A673 (cell line): ENCODE data around the gene UCKL1. TPM values are rescaled to one million over a fixed set of nuclear protein-coding genes. Genes with fewer than 3 reads are reported as not detected.

ENCODE experiments used
- BruUV-seq: library from RNA; stranded (reverse); fragments of 400-500 nt; replicated peaks from 2 replicates; lab custom pipeline; 2021; lab: Mats Ljungman, UMichigan
- CTCF ChIA-PET: fragments of 300-600 bp; sonication (Branson Sonifier 250); formaldehyde crosslinking; loops from one replicate; lab custom pipeline; 2022; ENCODE audit warnings: antibody characterized with exemption; lab: Charles Lee
- POLR2A ChIA-PET: fragments of 300-600 bp; sonication (Branson Sonifier 250); formaldehyde crosslinking; loops from one replicate; lab custom pipeline; 2022; ENCODE audit warnings: antibody characterized with exemption; ENCODE audit not compliant: low non-redundant PET; lab: Charles Lee
- DNase-seq: peaks from one replicate; pipeline ENCODE4 v3.0.0-alpha.2; 2015; ENCODE audit warnings: low spot score
- H3K27ac ChIP-seq: fragments of 200-600 bp; sonication (generic); 2 replicates; pipeline ENCODE4 v1.5.1; 2016; ENCODE audit warnings: mixed run types, low read depth, mild to moderate bottlenecking, mixed read lengths, antibody characterized with exemption, low read length; ENCODE audit not compliant: poor library complexity, severe bottlenecking
- H3K27me3 ChIP-seq: fragments of 200-600 bp; sonication (generic); replicated peaks from 2 replicates; pipeline ENCODE4 v1.6.1; 2017; ENCODE audit warnings: mixed run types, low read depth, mild to moderate bottlenecking, mixed read lengths, antibody characterized with exemption, low read length; ENCODE audit not compliant: insufficient read depth, poor library complexity
- H3K36me3 ChIP-seq: fragments of 200-600 bp; sonication (generic); 2 replicates; pipeline ENCODE4 v1.6.1; 2016; ENCODE audit warnings: mixed run types, mild to moderate bottlenecking, mixed read lengths, antibody characterized with exemption, low read length; ENCODE audit not compliant: insufficient read depth, poor library complexity, severe bottlenecking
- H3K4me1 ChIP-seq: fragments of 200-600 bp; sonication (generic); 2 replicates; pipeline ENCODE4 v1.6.1; 2017; ENCODE audit warnings: mixed run types, mild to moderate bottlenecking, mixed read lengths, antibody characterized with exemption, low read length; ENCODE audit not compliant: insufficient read depth, poor library complexity, severe bottlenecking
- H3K4me3 ChIP-seq: fragments of 200-600 bp; sonication (generic); 2 replicates; pipeline ENCODE4 v1.5.1; 2016; ENCODE audit warnings: low read depth, mixed run types, mild to moderate bottlenecking, mixed read lengths, low read length; ENCODE audit not compliant: poor library complexity, severe bottlenecking
- H3K9me3 ChIP-seq: fragments of 200-600 bp; sonication (generic); 2 replicates; pipeline ENCODE4 v1.6.1; 2016; ENCODE audit warnings: mixed run types, low read depth, mild to moderate bottlenecking, mixed read lengths, antibody characterized with exemption, low read length; ENCODE audit not compliant: poor library complexity, severe bottlenecking
- EZH2 ChIP-seq: fragments of 200-600 bp; sonication (generic); IDR thresholded peaks from 2 replicates; pipeline ENCODE4 v1.6.1; 2017; ENCODE audit warnings: borderline replicate concordance, low read depth, mild to moderate bottlenecking, mixed read lengths, antibody characterized with exemption, low read length; ENCODE audit not compliant: poor library complexity, severe bottlenecking
- intact Hi-C: fragments of 100-400 bp; cut with micrococcal nuclease; formaldehyde crosslinking; loops from one replicate; pipeline ENCODE4 v1.10.0; 2022; ENCODE audit not compliant: unreplicated experiment
- total RNA-seq: library from RNA; stranded (reverse); gene quantifications from 2 replicates; pipeline ENCODE4 v1.2.3, GENCODE V29; 2021
- TF ChIP-seq, protein P1 (sequence below): fragments of 300-800, 200-600 bp; sonication (generic); conservative IDR thresholded peaks from 2 replicates; pipeline ENCODE4 v1.5.1; 2017; ENCODE audit warnings: low read depth, mild to moderate bottlenecking, antibody characterized with exemption, low read length, moderate library complexity, mixed read lengths

Gene UCKL1
- total RNA-seq, 1 experiment from 2014 or later, result 53.3 TPM

DNA sequence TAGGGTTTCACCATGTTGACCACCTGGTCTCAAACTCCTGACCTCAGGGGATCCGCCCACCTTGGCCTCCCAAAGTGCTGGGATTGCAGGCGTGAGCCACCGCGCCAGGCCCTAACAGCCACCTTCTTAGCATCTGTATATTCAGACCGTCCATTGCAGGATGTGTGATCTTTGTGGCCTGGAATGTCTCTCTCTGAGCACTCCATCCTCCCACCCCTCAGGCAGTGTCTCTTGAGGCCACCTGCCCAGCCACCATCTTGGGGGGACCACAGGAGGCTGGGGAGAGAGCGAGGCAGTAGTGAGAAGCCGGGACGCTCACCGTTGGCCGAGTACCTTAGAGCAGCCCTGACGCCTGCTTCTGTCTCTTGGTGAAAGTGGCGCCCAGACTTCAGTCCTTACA is 42.4 kb downstream of the UCKL1 start:
- DNase-seq, result no peak
- no peaks in the 10 kb centered on the region for H3K27me3 ChIP-seq
- POLR2A ChIA-PET, result no interaction called here
- H3K36me3 ChIP-seq, result no peaks in the 10 kb centered on the region
- intact Hi-C loops, result no loop called here
- H3K4me3 ChIP-seq, result no peak overlapping the region
- H3K27ac ChIP-seq, result no peak overlapping the region
- no peak for TF ChIP-seq EZH2
- TF ChIP-seq, protein P1, sequence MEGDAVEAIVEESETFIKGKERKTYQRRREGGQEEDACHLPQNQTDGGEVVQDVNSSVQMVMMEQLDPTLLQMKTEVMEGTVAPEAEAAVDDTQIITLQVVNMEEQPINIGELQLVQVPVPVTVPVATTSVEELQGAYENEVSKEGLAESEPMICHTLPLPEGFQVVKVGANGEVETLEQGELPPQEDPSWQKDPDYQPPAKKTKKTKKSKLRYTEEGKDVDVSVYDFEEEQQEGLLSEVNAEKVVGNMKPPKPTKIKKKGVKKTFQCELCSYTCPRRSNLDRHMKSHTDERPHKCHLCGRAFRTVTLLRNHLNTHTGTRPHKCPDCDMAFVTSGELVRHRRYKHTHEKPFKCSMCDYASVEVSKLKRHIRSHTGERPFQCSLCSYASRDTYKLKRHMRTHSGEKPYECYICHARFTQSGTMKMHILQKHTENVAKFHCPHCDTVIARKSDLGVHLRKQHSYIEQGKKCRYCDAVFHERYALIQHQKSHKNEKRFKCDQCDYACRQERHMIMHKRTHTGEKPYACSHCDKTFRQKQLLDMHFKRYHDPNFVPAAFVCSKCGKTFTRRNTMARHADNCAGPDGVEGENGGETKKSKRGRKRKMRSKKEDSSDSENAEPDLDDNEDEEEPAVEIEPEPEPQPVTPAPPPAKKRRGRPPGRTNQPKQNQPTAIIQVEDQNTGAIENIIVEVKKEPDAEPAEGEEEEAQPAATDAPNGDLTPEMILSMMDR, result no peak
- no TSS peak for BruUV-seq
- no peaks in the 10 kb centered on the region for H3K4me1 ChIP-seq
- CTCF ChIA-PET, result no interaction called here
- peaks cover 5% of the 10 kb centered on the region for H3K9me3 ChIP-seq

DNA sequence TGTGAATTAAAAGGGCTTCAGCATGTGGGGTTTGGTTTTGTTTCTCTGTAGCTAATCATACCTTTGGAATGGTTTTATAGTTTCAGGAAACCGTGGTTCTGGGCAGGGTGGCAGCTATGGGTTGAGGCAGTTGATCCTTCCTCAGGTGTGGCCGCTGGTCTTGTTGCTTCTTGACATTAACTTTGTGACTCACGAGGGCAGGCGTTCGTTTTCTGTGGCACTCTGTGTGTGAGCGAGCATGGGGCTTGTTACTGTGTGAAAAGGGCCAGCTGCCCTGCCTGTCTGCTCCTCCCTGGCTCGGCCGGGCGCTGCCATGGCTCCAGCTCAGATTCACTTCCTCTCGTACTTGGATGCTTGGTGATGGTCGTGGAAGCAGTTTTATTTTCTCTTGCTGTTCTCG is 45.0 kb downstream of the UCKL1 start:
- Histone ChIP-seq H3K4me3 (no peak overlapping the region), H3K27ac (no peak overlapping the region), H3K27me3 (no peaks in the 10 kb centered on the region), H3K36me3 (no peaks in the 10 kb centered on the region), H3K9me3 (peaks cover 3% of the 10 kb centered on the region), H3K4me1 (no peaks in the 10 kb centered on the region)
- intact Hi-C loops, result no loop called here
- no TSS peak for BruUV-seq
- DNase-seq, result no peak
- ChIA-PET POLR2A (no interaction called here), CTCF (no interaction called here)
- TF ChIP-seq, protein P1, result no peak
- TF ChIP-seq EZH2, result no peak

DNA sequence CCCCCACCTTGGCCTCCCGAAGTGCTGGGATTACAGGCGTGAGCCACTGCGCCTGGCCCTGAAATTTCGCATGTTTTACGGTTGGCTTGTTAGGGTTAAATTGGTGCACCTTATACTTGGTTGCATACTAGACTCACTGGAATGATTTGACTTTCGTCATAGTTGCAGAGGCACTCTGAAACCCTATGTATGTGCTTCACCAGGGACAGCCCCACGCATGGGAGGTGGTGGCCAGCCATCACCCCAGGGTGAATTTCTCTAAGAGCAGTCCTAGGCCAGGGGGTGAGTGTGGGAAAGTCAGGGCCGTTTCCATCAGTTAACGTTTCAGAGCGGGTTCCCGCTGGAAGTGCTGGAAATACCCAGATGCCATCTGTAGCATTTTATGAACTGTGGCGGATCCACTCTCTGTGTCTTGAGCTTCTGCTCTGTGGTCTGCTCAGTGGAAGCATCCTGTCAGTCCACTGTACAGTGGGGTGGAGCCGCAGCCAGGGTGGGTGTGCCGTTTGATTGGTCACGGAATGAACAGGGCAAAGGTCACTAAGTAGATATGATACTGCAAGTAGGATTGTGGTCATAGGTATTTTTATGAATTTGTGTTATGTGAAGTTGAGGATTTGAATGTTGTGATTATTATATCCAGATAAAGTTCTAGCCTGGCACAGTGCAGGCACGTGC is 48.1 kb downstream of the UCKL1 start:
- no peaks in the 10 kb centered on the region for H3K27me3 ChIP-seq
- intact Hi-C loops, result no loop called here
- DNase-seq, result no peak
- H3K4me1 ChIP-seq, result no peaks in the 10 kb centered on the region
- no TSS peak for BruUV-seq
- ChIA-PET CTCF (no interaction called here), POLR2A (no interaction called here)
- H3K27ac ChIP-seq, result no peak overlapping the region
- TF ChIP-seq, protein P1, result no peak
- TF ChIP-seq EZH2, result no peak
- no peak overlapping the region for H3K4me3 ChIP-seq
- no peaks in the 10 kb centered on the region for H3K9me3 ChIP-seq
- no peaks in the 10 kb centered on the region for H3K36me3 ChIP-seq
